ENCODE data around the gene SH3RF2. TPM values are rescaled to one million over a fixed set of nuclear protein-coding genes. Genes with fewer than 3 reads are reported as not detected.
A peak's percentile ranks its signal among the peaks of the same experiment; 100 is the strongest.
"Not testable (repeated sequence)": the region's sequence is repeated elsewhere in the genome, so short reads cannot be mapped to it uniquely, and the experiment has no call there.

The SH3RF2 gene
- 100 to 1,000 TPM in 2 of 4 donors, 10 to 100 TPM in 2; 67.9 to 172 (median 96.3) TPM for total RNA-seq

GRCh38 chr5:145936401-145937131, at the start of gene SH3RF2:
Gene SH3RF2 (plus strand): TSS chr5:145936578. CDS start chr5:145937929, 1,351 bp downstream.
- no peaks in the 10 kb centered on the region for H3K27me3 ChIP-seq
- no peaks in the 10 kb centered on the region for H3K9me3 ChIP-seq
- peak within 1 kb of the TSS; percentile 18 to 69 (median 42) for H3K4me3 ChIP-seq
- in situ Hi-C loops (cut with MboI; ENCODE audit: low pct_ligation_motif_present in 1 of 4, low pct_unique_long_range_greater_than_20kb in 1 of 4, low sequenced_read_pairs in 3 of 4) = no loop called here
- WGBS, 2 donors (ENCODE audit: low coverage in 1 of 2) = 0 to 2% methylated on average over 5 to 28 of the region's 28 CpGs
- H3K36me3 ChIP-seq = no peaks in the 10 kb centered on the region
- intact Hi-C loops (cut with DNase I; ENCODE audit: low total_unique reads) = no loop called here
- peak; percentile 91 for DNase-seq
- H3K27ac ChIP-seq = peak within 1 kb of the TSS; percentile 73 to 90 (median 78)
- no peak for TF ChIP-seq CTCF (IDR thresholded peaks at IDR 0.05)
- TF ChIP-seq EP300 (IDR thresholded peaks at IDR 0.05; ENCODE audit: low read depth) = no peak
- peak; percentile 87 for TF ChIP-seq POLR2A (IDR thresholded peaks at IDR 0.05)
- TF ChIP-seq POLR2AphosphoS5 (IDR thresholded peaks at IDR 0.05) = peak; percentile 62 to 92 (median 82)
- H3K4me1 ChIP-seq = peaks cover 0 to 35% (median 17%) of the 10 kb centered on the region in 4 donors

- H3K9me3 ChIP-seq = peaks cover 0 to 4% of the 10 kb centered on the region in 2 donors
- H3K27me3 ChIP-seq = no peaks in the 10 kb centered on the region
- TF ChIP-seq CTCF (IDR thresholded peaks at IDR 0.05) = peak in 2 of 5 experiments; percentile 21 to 31
- no peak for TF ChIP-seq POLR2AphosphoS5 (IDR thresholded peaks at IDR 0.05)
- H3K4me3 ChIP-seq = no peak overlapping the region
- 62 to 71% methylated on average over 3 of the region's 3 CpGs for WGBS, 2 donors (ENCODE audit: low coverage in 1 of 2)
- no peaks in the 10 kb centered on the region for H3K36me3 ChIP-seq
- intact Hi-C loops (cut with DNase I; ENCODE audit: low total_unique reads) = no loop called here
- H3K4me1 ChIP-seq = peaks cover 0 to 7% (median 0%) of the 10 kb centered on the region in 4 donors
- no peak overlapping the region for H3K27ac ChIP-seq
- in situ Hi-C loops (cut with MboI; ENCODE audit: low pct_ligation_motif_present in 1 of 4, low pct_unique_long_range_greater_than_20kb in 1 of 4, low sequenced_read_pairs in 3 of 4) = no loop called here
- DNase-seq = no peak
Observed at GRCh38 chr5:145887217-145887616, 49.2 kb upstream of the SH3RF2 start.

- H3K36me3 ChIP-seq = no peaks in the 10 kb centered on the region
- TF ChIP-seq POLR2A (IDR thresholded peaks at IDR 0.05) (no peak), CTCF (IDR thresholded peaks at IDR 0.05) (peak; percentile 56 to 79 (median 71))
- WGBS, 2 donors (ENCODE audit: low coverage in 1 of 2) = 76 to 77% methylated on average over 5 of the region's 5 CpGs
- no peak overlapping the region for H3K27ac ChIP-seq
- peak; percentile 75 for DNase-seq
- H3K4me3 ChIP-seq = no peak overlapping the region
- no peaks in the 10 kb centered on the region for H3K27me3 ChIP-seq
- in situ Hi-C loops (cut with MboI; ENCODE audit: low pct_ligation_motif_present in 1 of 4, low pct_unique_long_range_greater_than_20kb in 1 of 4, low sequenced_read_pairs in 3 of 4) = no loop called here
- peaks cover 0 to 4% of the 10 kb centered on the region in 2 donors for H3K9me3 ChIP-seq
- peaks cover 0 to 7% (median 0%) of the 10 kb centered on the region in 4 donors for H3K4me1 ChIP-seq
- intact Hi-C loops (cut with DNase I; ENCODE audit: low total_unique reads) = no loop called here
Observed at GRCh38 chr5:145887976-145888574, 48.3 kb upstream of the SH3RF2 start.

- no peaks in the 10 kb centered on the region for H3K36me3 ChIP-seq
- H3K27me3 ChIP-seq = no peaks in the 10 kb centered on the region
- no peak for TF ChIP-seq CTCF (IDR thresholded peaks at IDR 0.05)
- TF ChIP-seq POLR2A (IDR thresholded peaks at IDR 0.05) = no peak
- TF ChIP-seq EP300 (IDR thresholded peaks at IDR 0.05; ENCODE audit: low read depth) = no peak
- TF ChIP-seq POLR2AphosphoS5 (IDR thresholded peaks at IDR 0.05) = no peak
- H3K4me1 ChIP-seq = peaks cover 0 to 7% (median 0%) of the 10 kb centered on the region in 4 donors
- 87 to 100% methylated on average over 1 to 2 of the region's 2 CpGs for WGBS, 2 donors (ENCODE audit: low coverage in 1 of 2)
- intact Hi-C loops (cut with DNase I; ENCODE audit: low total_unique reads) = no loop called here
- no peak overlapping the region for H3K27ac ChIP-seq
- DNase-seq = no peak
- no peak overlapping the region for H3K4me3 ChIP-seq
- H3K9me3 ChIP-seq = peaks cover 0 to 4% of the 10 kb centered on the region in 2 donors
- in situ Hi-C loops (cut with MboI; ENCODE audit: low pct_ligation_motif_present in 1 of 4, low pct_unique_long_range_greater_than_20kb in 1 of 4, low sequenced_read_pairs in 3 of 4) = no loop called here
Observed at GRCh38 chr5:145889611-145890010, 46.8 kb upstream of the SH3RF2 start.

- DNase-seq; H3K27ac ChIP-seq; H3K36me3 ChIP-seq; intact Hi-C loops (cut with DNase I; ENCODE audit: low total_unique reads); H3K4me3 ChIP-seq; H3K9me3 ChIP-seq; H3K4me1 ChIP-seq; H3K27me3 ChIP-seq; in situ Hi-C loops (cut with MboI; ENCODE audit: low pct_ligation_motif_present in 1 of 4, low pct_unique_long_range_greater_than_20kb in 1 of 4, low sequenced_read_pairs in 3 of 4): not testable (repeated sequence)
- 93% methylated on average over 10 of the region's 10 CpGs; no CpG with 5 or more reads in 1 of the 2 donors for WGBS, 2 donors (ENCODE audit: low coverage in 1 of 2)
Observed at GRCh38 chr5:145891378-145891777, 45.0 kb upstream of the SH3RF2 start.
